ENCODE data around the gene RBM33.

Gene RBM33

DNA sequence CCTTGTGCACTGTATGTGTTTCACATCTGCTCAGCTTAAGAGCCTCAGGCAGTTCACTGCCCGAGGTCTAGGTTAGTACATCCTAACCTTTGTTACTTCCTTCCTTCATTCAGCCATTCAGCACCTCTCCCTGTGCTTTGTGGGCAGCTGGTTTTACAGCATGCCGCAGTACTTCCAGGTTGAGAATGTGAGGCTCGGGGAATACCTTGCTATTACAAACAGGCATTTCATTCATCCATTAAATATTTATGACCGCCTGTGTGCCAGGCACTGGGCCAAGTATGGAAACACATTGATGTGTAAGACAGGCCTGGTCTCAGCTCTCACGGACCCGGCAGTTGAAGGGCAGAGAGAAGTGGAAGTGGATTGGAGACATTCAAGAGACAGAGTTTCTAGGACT, 85.4 kb downstream of the RBM33 start:
- DNase-seq, result peak; percentile 70

GRCh38 chr7:155731380-155731779, 86.9 kb downstream of the RBM33 start:
- DNase-seq, result no peak

GRCh38 chr7:155731871-155732270, 87.4 kb downstream of the RBM33 start:
- no peak for DNase-seq

DNA sequence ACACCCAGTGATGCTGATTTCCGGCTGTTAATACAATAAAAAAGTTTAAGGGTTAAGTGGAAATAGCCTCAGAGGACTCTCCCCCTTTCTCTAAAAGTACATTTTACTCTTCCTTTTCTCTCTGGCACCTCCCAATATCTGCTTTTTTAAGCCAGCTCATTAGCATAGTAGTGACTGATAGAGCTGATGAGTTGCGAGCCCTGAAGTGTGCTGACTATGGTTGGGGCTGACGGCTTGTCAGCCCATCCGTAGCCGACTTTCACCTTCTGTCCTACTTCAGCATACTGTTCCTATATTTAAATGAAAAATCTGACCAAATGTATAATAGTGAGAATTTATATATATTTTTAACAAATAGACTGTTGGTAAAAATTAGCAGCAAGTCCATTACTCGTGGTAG, 87.8 kb downstream of the RBM33 start:
- no peak for DNase-seq

DNA sequence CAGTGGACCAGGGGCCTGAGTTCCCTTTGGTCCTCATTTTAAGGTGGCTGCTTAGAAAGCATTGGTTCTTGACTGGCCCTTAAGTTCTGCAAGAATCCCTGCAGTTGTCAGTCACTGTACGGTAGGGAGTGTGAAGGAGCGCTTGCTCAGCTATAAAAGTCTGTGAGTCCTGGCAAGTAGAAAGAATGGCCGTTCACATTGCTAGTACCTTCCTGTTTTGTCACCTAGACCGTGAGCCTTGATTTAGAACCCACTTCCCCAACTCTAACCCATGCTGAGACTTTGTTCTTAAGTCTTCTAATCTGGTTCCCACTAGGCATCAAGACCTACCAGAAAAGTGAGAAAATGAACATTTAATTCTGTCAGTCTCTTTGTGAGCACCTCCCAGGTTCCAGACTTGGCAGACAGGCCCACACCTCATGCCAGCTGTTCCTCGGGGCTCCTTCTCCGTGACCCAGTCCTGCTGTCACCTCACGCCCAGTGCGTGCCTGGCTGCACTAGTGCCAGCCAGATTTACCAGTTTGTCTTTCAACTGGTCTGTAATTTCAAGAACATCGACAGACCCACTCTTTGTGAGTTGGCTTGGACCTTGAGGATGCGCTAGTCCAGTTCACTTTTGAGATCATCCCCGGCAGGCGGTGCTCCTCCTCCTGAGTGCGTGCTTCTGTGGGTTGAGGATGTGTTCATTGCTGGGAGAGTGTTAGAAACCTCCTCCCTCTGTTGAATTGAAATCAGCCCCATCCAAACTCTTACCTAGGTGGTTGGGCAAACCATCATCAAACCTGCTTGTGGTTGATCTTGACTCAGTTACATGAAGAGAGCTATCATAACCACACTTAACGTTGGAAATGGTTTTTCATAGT, 89.4 kb downstream of the RBM33 start:
- DNase-seq, result no peak

DNA sequence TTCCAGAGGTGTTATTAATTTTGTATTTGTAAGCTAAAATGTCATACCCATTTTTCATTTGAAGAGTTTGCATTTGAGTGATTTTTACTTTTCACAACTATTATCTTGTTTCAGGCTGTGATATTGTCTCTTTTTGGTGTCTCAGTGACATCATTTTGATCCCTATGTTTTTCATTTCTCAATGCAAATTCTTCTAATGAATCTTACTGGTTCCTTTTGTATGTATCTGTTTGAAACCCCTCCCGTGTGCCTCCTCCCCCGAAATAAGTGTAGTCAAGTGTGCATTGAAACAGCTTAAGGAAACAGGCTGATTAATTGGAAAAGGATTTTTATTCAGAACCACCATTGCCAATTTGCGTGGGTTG, 90.0 kb downstream of the RBM33 start:
- no peak for DNase-seq

- DNase-seq, result no peak
These were observed 91.1 kb downstream of the RBM33 start for GRCh38 chr7:155735442-155736115.

GRCh38 chr7:155737590-155737989, 93.1 kb downstream of the RBM33 start:
- no peak for DNase-seq

GRCh38 chr7:155738104-155738503, 93.6 kb downstream of the RBM33 start:
- no peak for DNase-seq

DNA sequence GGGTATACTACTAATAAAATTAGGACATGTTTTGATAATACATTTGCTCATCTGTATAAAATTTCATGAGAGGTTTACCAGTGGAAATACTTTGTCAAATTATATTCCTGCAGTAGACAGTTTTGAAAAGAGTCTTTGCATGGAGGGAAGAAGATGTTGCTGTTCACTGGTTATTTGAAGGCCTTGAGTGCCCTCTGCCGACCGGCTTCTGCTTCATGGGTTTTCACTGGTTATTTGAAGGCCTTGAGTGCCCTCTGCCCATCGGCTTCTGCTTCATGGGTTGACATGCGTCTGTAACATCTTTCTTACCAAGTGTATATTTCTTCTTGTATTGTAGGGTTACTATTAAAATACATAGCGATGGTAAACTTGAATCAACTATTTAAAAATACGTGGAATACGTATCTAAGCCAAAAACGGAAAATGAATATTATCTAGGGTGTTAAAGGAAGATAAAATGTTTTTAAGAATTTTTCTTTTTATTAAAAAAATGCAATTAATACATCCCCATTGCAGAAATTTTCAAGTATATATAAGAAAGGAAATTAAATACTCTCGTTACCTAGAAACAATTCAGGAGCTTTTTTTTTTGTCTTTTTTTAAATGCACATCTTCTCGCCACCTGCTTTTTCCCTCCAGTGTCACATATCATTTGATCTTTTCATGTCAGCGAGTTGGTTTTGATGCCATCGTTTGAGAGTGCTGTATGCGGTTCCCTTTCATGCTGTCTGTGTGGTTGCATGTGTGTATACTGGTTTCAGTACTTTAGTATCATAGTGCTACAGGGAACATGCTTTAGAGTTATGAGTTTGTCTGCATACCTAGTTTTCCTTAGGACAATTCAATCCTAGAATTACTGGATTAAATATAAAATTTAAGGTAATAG, 94.4 kb downstream of the RBM33 start:
- DNase-seq, result peak; percentile 62

GRCh38 chr7:155739538-155740143, 95.2 kb downstream of the RBM33 start:
- no peak for DNase-seq

GRCh38 chr7:155741082-155741481, 96.6 kb downstream of the RBM33 start:
- no peak for DNase-seq

GRCh38 chr7:155741805-155742204, 97.3 kb downstream of the RBM33 start:
- no peak for DNase-seq

DNA sequence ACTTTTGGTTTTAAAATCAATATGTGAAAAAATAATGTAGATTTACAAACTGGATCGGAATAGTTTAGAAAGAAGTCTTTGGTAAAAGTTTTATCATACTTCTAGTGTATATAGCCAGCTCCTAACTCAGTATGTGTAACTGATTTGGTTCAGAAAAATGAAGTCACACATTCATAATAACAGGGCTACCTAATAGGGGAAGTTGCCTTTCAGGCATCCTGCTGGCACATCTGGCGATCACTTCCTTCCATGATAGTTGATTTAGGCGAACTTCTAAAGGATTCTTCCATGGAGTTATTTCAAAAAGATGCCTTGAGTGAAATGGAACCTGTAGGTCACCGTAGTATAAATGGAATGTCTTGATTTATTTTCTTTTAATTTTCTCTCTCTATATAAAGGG, 98.7 kb downstream of the RBM33 start:
- DNase-seq, result no peak

DNA sequence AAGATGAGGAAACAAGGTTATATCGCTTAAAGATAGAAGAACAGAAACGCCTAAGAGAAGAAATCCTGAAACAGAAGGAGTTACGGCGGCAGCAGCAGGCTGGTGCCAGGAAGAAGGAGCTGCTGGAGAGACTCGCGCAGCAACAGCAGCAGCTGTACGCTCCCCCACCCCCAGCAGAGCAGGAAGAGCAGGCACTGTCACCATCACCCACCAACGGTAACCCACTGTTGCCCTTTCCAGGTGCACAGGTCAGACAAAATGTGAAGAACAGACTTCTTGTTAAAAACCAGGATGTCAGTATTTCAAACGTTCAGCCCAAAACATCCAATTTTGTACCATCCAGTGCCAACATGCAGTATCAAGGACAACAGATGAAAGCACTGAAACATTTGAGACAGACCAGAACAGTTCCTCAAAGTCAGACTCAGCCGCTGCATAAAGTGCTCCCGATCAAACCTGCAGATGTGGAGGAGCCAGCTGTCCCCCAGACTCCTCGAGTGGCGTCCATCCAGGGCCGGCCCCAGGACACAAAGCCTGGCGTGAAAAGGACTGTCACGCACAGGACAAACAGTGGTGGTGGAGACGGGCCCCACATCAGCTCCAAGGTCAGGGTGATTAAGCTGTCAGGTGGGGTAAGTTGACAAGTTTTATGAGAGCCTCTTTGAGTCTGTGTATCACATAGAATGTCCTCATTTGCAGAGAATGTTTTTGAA, 100.7 kb downstream of the RBM33 start:
- DNase-seq, result no peak

DNA sequence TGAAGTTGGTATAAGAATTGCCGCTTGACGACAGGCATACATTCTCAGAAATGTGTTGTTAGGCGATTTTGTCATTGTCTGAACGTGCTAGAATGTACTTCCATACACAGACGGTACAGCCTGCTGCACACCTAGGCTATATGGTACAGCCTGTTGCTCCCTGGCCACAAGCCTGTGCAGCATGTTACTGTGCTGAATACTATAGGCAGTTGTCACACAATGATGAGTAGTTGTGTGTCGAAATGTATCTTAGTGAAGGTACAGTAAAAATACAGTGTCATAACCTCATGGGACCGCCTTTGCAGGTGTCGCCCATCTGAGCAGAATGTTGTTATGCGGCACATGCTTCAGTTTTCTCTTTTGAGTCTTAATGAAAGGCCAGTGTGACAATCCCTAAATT, 101.3 kb downstream of the RBM33 start:
- DNase-seq, result no peak

GRCh38 chr7:155746188-155746587, 101.7 kb downstream of the RBM33 start:
- DNase-seq, result no peak

GRCh38 chr7:155747209-155747608, 102.7 kb downstream of the RBM33 start:
- no peak for DNase-seq

GRCh38 chr7:155749578-155749977, 105.1 kb downstream of the RBM33 start:
- DNase-seq, result no peak

- DNase-seq, result no peak
These were observed 106.0 kb downstream of the RBM33 start for GRCh38 chr7:155750255-155751125.

DNA sequence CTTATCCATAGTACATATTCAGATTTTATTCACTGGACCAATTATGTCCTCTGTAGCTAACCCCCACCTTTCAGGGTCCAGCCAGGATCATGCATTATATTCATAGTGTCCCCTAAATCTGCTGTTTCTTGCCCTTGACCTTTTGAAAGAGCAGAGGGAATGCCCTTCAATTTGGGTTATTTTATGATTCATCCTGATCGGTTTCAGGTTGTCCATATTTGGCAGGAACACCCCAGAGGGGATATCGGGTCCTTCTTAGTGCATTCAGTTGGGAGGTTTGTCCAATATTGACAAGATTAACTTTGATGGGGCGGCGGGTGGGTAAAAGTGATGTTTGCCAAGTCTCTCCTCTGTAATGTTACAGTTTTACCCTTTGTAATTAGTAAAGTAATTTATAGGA, 106.9 kb downstream of the RBM33 start:
- no peak for DNase-seq
